Right lobe of liver (tissue), 4 donors: ENCODE measurements around the gene PROC.

ENCODE experiments used
- POLR2A ChIP-seq: fragments of 450-650 bp; IDR thresholded peaks from one replicate; pipeline ENCODE4 v1.6.1; 2017; ENCODE audit warnings: antibody characterized with exemption, mild to moderate bottlenecking
- TF ChIP-seq, protein P1 (sequence below), 4 donors: fragments of 200-600 bp in 3 of 4; fragments of 450-650 bp in 1 of 4; IDR thresholded peaks; one replicate each; pipeline versions ENCODE4 v1.5.1 to v1.8.0; 2016 to 2022; ENCODE audit warnings: antibody characterized with exemption in 4 of 4, mild to moderate bottlenecking in 2 of 4
- donor health status: DM: no; HTN: no; CAD: no.
- donor health status: DM: no; HTN: no; CAD: no.
- donor health status: DM: no; HTN: yes; CAD: no.

DNA sequence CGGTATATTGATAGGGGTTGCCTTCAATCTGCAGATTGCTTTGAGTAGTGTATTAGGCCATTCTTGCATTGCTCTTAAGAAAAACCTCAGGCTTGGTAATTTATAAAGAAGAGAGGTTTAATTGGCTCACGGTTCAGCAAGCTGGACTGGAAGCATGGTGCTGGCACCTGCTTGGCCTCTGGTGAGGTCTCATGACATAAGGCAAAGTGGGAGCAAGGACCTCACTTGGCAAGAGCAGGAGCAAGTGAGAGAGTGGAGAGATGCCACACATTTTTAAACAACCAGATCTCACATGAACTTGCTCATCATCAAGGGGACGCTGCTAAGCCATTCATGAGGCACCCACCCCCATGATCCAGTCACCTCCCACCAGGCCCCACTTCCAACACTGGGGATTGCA, 35.4 kb upstream of the PROC start:
- TF ChIP-seq, protein P1, sequence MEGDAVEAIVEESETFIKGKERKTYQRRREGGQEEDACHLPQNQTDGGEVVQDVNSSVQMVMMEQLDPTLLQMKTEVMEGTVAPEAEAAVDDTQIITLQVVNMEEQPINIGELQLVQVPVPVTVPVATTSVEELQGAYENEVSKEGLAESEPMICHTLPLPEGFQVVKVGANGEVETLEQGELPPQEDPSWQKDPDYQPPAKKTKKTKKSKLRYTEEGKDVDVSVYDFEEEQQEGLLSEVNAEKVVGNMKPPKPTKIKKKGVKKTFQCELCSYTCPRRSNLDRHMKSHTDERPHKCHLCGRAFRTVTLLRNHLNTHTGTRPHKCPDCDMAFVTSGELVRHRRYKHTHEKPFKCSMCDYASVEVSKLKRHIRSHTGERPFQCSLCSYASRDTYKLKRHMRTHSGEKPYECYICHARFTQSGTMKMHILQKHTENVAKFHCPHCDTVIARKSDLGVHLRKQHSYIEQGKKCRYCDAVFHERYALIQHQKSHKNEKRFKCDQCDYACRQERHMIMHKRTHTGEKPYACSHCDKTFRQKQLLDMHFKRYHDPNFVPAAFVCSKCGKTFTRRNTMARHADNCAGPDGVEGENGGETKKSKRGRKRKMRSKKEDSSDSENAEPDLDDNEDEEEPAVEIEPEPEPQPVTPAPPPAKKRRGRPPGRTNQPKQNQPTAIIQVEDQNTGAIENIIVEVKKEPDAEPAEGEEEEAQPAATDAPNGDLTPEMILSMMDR (IDR thresholded peaks at IDR 0.05) = no peak
- TF ChIP-seq POLR2A = no peak
